Neural cell (in vitro differentiated cells): Measurements from ENCODE around the gene SPATA6L. TPM values are rescaled to one million over a fixed set of nuclear protein-coding genes. Genes with fewer than 3 reads are reported as not detected.

Experiments used
- H2AFZ ChIP-seq: fragments of 200-600, 300-800 bp; sonication (generic), shearing (Covaris generic); 2 replicates; pipeline ENCODE4 v1.6.0; 2014; ENCODE audit warnings: low read depth, mild to moderate bottlenecking, antibody characterized with exemption, low read length, moderate library complexity
- H3F3A ChIP-seq: fragments of 200-600 bp; shearing (Covaris generic); 2 replicates; pipeline ENCODE4 v1.6.1; 2016; ENCODE audit warnings: mild to moderate bottlenecking, moderate library complexity, mixed read lengths, antibody characterized with exemption, low read length; ENCODE audit not compliant: insufficient read depth, poor library complexity, severe bottlenecking
- H3K27ac ChIP-seq: fragments of 200-600, 300-800 bp; sonication (generic), shearing (Covaris generic); 2 replicates; pipeline ENCODE4 v1.5.1; 2014; ENCODE audit warnings: mild to moderate bottlenecking, low read length, moderate library complexity
- H3K27me3 ChIP-seq: fragments of 300-800, 200-600 bp; sonication (generic), shearing (Covaris generic); 2 replicates; pipeline ENCODE4 v1.6.0; 2014; ENCODE audit warnings: mild to moderate bottlenecking, low read depth, low read length, moderate library complexity; ENCODE audit not compliant: insufficient read depth
- H3K36me3 ChIP-seq: fragments of 300-800, 200-600 bp; sonication (generic), shearing (Covaris generic); 2 replicates; pipeline ENCODE4 v1.5.1; 2014; ENCODE audit warnings: mild to moderate bottlenecking, antibody characterized with exemption, low read length, moderate library complexity; ENCODE audit not compliant: insufficient read depth
- H3K4me2 ChIP-seq: fragments of 300-800, 200-600 bp; sonication (generic), shearing (Covaris generic); 2 replicates; pipeline ENCODE4 v1.6.0; 2014; ENCODE audit warnings: mild to moderate bottlenecking, low read length
- H3K4me3 ChIP-seq: fragments of 300-800, 200-600 bp; sonication (generic), shearing (Covaris generic); 2 replicates; pipeline ENCODE4 v1.5.1; 2014; ENCODE audit warnings: mild to moderate bottlenecking, low read length, moderate library complexity
- H3K79me2 ChIP-seq: fragments of 200-600 bp; shearing (Covaris generic); replicated peaks from 2 replicates; pipeline ENCODE4 v1.6.0; 2014; ENCODE audit warnings: mild to moderate bottlenecking, low read length, moderate library complexity; ENCODE audit not compliant: insufficient read depth
- H3K9ac ChIP-seq: fragments of 300-800, 200-600 bp; sonication (generic), shearing (Covaris generic); 2 replicates; pipeline ENCODE4 v1.6.1; 2016; ENCODE audit warnings: mild to moderate bottlenecking, low read length, mixed read lengths
- H3K9me2 ChIP-seq: fragments of 200-600 bp; shearing (Covaris generic); 2 replicates; pipeline ENCODE4 v1.6.1; 2016; ENCODE audit warnings: mild to moderate bottlenecking, low read length, mixed read lengths; ENCODE audit not compliant: insufficient read depth
- H3K9me3 ChIP-seq: fragments of 200-600, 300-800 bp; sonication (generic), shearing (Covaris generic); 2 replicates; pipeline ENCODE4 v1.6.1; 2016; ENCODE audit warnings: mild to moderate bottlenecking, mixed run types, low read length, moderate library complexity, mixed read lengths
- H4K20me1 ChIP-seq: fragments of 200-600 bp; shearing (Covaris generic); 2 replicates; pipeline ENCODE4 v1.6.1; 2016; ENCODE audit warnings: mild to moderate bottlenecking, mixed run types; ENCODE audit not compliant: insufficient read depth
- EP300 ChIP-seq: fragments of 450-650 bp; conservative IDR thresholded peaks from 2 replicates; pipeline ENCODE4 v1.6.1; 2014; ENCODE audit warnings: antibody characterized with exemption, mild to moderate bottlenecking, moderate library complexity; ENCODE audit not compliant: poor library complexity, severe bottlenecking
- EZH2 ChIP-seq: fragments of 200-600, 300-800 bp; shearing (Covaris generic), sonication (generic); IDR thresholded peaks from 2 replicates; pipeline ENCODE4 v1.6.1; 2014; ENCODE audit warnings: antibody characterized with exemption, low read length, borderline replicate concordance, mild to moderate bottlenecking; ENCODE audit not compliant: insufficient read depth, poor library complexity, severe bottlenecking
- MXI1 ChIP-seq: fragments of 450-650 bp; conservative IDR thresholded peaks from 2 replicates; pipeline ENCODE4 v1.6.1; 2014; ENCODE audit warnings: antibody characterized with exemption, mild to moderate bottlenecking; ENCODE audit not compliant: poor library complexity, severe bottlenecking
- POLR2AphosphoS5 ChIP-seq: IDR thresholded peaks from 2 replicates; pipeline ENCODE4 v1.6.1; 2012
- RAD21 ChIP-seq: fragments of 450-650 bp; conservative IDR thresholded peaks from 2 replicates; pipeline ENCODE4 v1.6.1; 2014; ENCODE audit warnings: antibody characterized with exemption, mild to moderate bottlenecking, moderate library complexity
- SMC3 ChIP-seq: fragments of 450-650 bp; conservative IDR thresholded peaks from 2 replicates; pipeline ENCODE4 v1.6.1; 2014; ENCODE audit warnings: antibody characterized with exemption, mild to moderate bottlenecking, moderate library complexity; ENCODE audit not compliant: poor library complexity
- TAF1 ChIP-seq: IDR thresholded peaks from 2 replicates; pipeline ENCODE4 v1.6.1; 2012; ENCODE audit warnings: low read depth
- polyA plus RNA-seq: library from polyadenylated mRNA; depleted of rRNA; stranded (reverse); fragments of >200 nt; gene quantifications from 2 replicates; pipeline ENCODE4 v1.2.3, GENCODE V29; 2014
- TF ChIP-seq, protein P1 (sequence below): fragments of 450-650 bp; IDR thresholded peaks from 2 replicates; pipeline ENCODE4 v1.5.1; 2014; ENCODE audit warnings: antibody characterized with exemption, mild to moderate bottlenecking, moderate library complexity; ENCODE audit not compliant: poor library complexity, severe bottlenecking
- TF ChIP-seq, protein P2 (sequence below): IDR thresholded peaks from 2 replicates; pipeline ENCODE4 v1.6.1; 2012; ENCODE audit warnings: borderline replicate concordance

SPATA6L gene
- polyA plus RNA-seq, 1 donor from 2014 or later, result 0.89 TPM

DNA sequence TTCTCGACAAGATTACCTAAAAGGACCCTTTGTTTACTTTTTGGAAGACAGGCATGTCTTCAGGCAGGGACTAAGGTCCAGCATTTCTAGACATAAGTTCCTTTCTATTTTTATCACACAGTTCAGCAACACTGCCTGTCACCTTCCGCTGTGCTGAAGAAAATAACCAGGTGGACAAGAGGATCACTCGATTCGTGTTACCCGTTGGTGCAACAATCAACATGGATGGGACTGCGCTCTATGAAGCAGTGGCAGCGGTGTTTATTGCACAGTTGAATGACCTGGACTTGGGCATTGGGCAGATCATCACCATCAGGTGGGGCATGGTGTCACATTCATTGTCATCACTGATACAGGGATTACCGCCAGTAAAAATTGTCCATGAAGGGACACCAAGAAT is 89.8 kb downstream of the SPATA6L start:
- no peaks in the 10 kb centered on the region for H3K79me2 ChIP-seq
- no peaks in the 10 kb centered on the region for H3K9me3 ChIP-seq
- H3K4me2 ChIP-seq, result no peak overlapping the region
- TF ChIP-seq RAD21, result no peak
- H2AFZ ChIP-seq, result no peak overlapping the region
- H3K27ac ChIP-seq, result no peak overlapping the region
- H3K9me2 ChIP-seq, result no peaks in the 10 kb centered on the region
- no peaks in the 10 kb centered on the region for H4K20me1 ChIP-seq
- no peaks in the 10 kb centered on the region for H3F3A ChIP-seq
- H3K4me3 ChIP-seq, result no peak overlapping the region
- peaks cover 15% of the 10 kb centered on the region for H3K36me3 ChIP-seq
- no peaks in the 10 kb centered on the region for H3K27me3 ChIP-seq
- no peak overlapping the region for H3K9ac ChIP-seq

GRCh38 chr9:4575997-4576396 is 90.3 kb downstream of the SPATA6L start:
- no peaks in the 10 kb centered on the region for H3K79me2 ChIP-seq
- no peak overlapping the region for H3K4me3 ChIP-seq
- no peak overlapping the region for H3K27ac ChIP-seq
- H3K9me3 ChIP-seq, result no peaks in the 10 kb centered on the region
- H3K9me2 ChIP-seq, result no peaks in the 10 kb centered on the region
- no peak overlapping the region for H3K4me2 ChIP-seq
- no peaks in the 10 kb centered on the region for H4K20me1 ChIP-seq
- H2AFZ ChIP-seq, result no peak overlapping the region
- no peak for TF ChIP-seq POLR2AphosphoS5
- TF ChIP-seq, protein P1, sequence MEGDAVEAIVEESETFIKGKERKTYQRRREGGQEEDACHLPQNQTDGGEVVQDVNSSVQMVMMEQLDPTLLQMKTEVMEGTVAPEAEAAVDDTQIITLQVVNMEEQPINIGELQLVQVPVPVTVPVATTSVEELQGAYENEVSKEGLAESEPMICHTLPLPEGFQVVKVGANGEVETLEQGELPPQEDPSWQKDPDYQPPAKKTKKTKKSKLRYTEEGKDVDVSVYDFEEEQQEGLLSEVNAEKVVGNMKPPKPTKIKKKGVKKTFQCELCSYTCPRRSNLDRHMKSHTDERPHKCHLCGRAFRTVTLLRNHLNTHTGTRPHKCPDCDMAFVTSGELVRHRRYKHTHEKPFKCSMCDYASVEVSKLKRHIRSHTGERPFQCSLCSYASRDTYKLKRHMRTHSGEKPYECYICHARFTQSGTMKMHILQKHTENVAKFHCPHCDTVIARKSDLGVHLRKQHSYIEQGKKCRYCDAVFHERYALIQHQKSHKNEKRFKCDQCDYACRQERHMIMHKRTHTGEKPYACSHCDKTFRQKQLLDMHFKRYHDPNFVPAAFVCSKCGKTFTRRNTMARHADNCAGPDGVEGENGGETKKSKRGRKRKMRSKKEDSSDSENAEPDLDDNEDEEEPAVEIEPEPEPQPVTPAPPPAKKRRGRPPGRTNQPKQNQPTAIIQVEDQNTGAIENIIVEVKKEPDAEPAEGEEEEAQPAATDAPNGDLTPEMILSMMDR, result no peak
- no peak for TF ChIP-seq MXI1
- no peak for TF ChIP-seq EP300
- no peak for TF ChIP-seq EZH2
- TF ChIP-seq TAF1, result no peak
- TF ChIP-seq, protein P2, sequence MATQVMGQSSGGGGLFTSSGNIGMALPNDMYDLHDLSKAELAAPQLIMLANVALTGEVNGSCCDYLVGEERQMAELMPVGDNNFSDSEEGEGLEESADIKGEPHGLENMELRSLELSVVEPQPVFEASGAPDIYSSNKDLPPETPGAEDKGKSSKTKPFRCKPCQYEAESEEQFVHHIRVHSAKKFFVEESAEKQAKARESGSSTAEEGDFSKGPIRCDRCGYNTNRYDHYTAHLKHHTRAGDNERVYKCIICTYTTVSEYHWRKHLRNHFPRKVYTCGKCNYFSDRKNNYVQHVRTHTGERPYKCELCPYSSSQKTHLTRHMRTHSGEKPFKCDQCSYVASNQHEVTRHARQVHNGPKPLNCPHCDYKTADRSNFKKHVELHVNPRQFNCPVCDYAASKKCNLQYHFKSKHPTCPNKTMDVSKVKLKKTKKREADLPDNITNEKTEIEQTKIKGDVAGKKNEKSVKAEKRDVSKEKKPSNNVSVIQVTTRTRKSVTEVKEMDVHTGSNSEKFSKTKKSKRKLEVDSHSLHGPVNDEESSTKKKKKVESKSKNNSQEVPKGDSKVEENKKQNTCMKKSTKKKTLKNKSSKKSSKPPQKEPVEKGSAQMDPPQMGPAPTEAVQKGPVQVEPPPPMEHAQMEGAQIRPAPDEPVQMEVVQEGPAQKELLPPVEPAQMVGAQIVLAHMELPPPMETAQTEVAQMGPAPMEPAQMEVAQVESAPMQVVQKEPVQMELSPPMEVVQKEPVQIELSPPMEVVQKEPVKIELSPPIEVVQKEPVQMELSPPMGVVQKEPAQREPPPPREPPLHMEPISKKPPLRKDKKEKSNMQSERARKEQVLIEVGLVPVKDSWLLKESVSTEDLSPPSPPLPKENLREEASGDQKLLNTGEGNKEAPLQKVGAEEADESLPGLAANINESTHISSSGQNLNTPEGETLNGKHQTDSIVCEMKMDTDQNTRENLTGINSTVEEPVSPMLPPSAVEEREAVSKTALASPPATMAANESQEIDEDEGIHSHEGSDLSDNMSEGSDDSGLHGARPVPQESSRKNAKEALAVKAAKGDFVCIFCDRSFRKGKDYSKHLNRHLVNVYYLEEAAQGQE, result no peak
- H3K9ac ChIP-seq, result no peak overlapping the region
- H3K27me3 ChIP-seq, result no peaks in the 10 kb centered on the region
- no peaks in the 10 kb centered on the region for H3F3A ChIP-seq
- H3K36me3 ChIP-seq, result peaks cover 15% of the 10 kb centered on the region

- TF ChIP-seq EZH2 (no peak), RAD21 (no peak), MXI1 (no peak), TAF1 (no peak), POLR2AphosphoS5 (no peak), EP300 (no peak), SMC3 (no peak)
- TF ChIP-seq, protein P1, result no peak
- TF ChIP-seq, protein P2, result no peak
- Histone ChIP-seq H3K4me2 (no peak overlapping the region), H3K27ac (no peak overlapping the region), H3F3A (no peaks in the 10 kb centered on the region), H3K9me3 (no peaks in the 10 kb centered on the region), H3K79me2 (no peaks in the 10 kb centered on the region), H3K36me3 (peaks cover 15% of the 10 kb centered on the region), H4K20me1 (no peaks in the 10 kb centered on the region), H3K4me3 (no peak overlapping the region), H3K9ac (no peak overlapping the region), H3K27me3 (no peaks in the 10 kb centered on the region), H3K9me2 (no peaks in the 10 kb centered on the region), H2AFZ (no peak overlapping the region)
These were observed 91.5 kb downstream of the SPATA6L start for GRCh38 chr9:4574657-4575243.
